ENCODE data around the gene MCM10. TPM values are rescaled to one million over a fixed set of nuclear protein-coding genes. Genes with fewer than 3 reads are reported as not detected.

Gene MCM10
- total and polyA plus RNA-seq, 2 experiments from 2014 or later = 4.7 to 5.2 TPM

DNA sequence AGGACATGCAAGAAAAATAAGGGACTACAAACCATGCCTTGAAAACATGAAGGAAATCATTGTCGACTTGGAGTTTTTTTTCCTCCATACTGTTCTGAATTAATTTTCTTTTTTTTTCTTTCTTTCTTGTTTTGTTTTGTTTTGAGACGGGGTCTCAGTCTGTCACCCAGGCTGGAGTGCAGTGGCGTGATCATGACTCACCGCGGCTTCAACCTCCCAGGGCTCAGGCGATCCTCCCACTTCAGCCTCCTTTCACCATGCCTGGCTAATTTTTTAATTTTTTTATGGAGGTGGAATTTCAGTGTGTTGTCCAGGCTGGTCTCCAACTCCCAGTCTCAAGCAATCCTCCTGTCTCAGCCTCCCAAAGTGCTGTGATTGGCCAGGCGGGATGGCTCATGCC is 61.2 kb downstream of the MCM10 start:
- H3K36me3 ChIP-seq (ENCODE audit: low read depth) = no peaks in the 10 kb centered on the region
- no peak overlapping the region for H3K4me2 ChIP-seq (ENCODE audit: unreplicated experiment)
- in situ Hi-C loops (cut with MboI) = no loop called here
- H3K27me3 ChIP-seq (replicated peaks; ENCODE audit: insufficient read depth) = no peaks in the 10 kb centered on the region
- WGBS, 2 experiments (ENCODE audit: low coverage in 1 of 2, low lambda C conversion rate in 2 of 2, missing lambda C conversion rate in 2 of 2) = 86 to 90% methylated on average over 7 of the region's 7 CpGs
- H3K79me2 ChIP-seq (ENCODE audit: insufficient read depth) = no peaks in the 10 kb centered on the region
- H3K4me1 ChIP-seq (ENCODE audit: insufficient read depth) = no peaks in the 10 kb centered on the region
- no peak for DNase-seq
- H3K27ac ChIP-seq = no peak overlapping the region
- no peaks in the 10 kb centered on the region for H3K9me3 ChIP-seq (ENCODE audit: low read depth)
- TF ChIP-seq EZH2phosphoT487 (IDR thresholded peaks at IDR 0.05; ENCODE audit: insufficient read depth, low read depth) = no peak
- no peak for TF ChIP-seq EZH2 (IDR thresholded peaks at IDR 0.05; ENCODE audit: insufficient read depth, poor library complexity, severe bottlenecking)
- no peaks in the 10 kb centered on the region for H4K20me1 ChIP-seq (ENCODE audit: insufficient read depth)
- no peaks in the 10 kb centered on the region for H3F3A ChIP-seq (ENCODE audit: insufficient read depth)
- no peak overlapping the region for H3K9ac ChIP-seq
- no peaks in the 10 kb centered on the region for H3K9me2 ChIP-seq (ENCODE audit: insufficient read depth)
- no peak overlapping the region for H2AFZ ChIP-seq
- no peak overlapping the region for H3K4me3 ChIP-seq

- H3K27ac ChIP-seq = no peak overlapping the region
- H3K4me3 ChIP-seq = no peak overlapping the region
- H3K79me2 ChIP-seq (ENCODE audit: insufficient read depth) = no peaks in the 10 kb centered on the region
- H3K9me2 ChIP-seq (ENCODE audit: insufficient read depth) = no peaks in the 10 kb centered on the region
- no peaks in the 10 kb centered on the region for H3K4me1 ChIP-seq (ENCODE audit: insufficient read depth)
- no peaks in the 10 kb centered on the region for H3K27me3 ChIP-seq (replicated peaks; ENCODE audit: insufficient read depth)
- TF ChIP-seq EZH2 (IDR thresholded peaks at IDR 0.05; ENCODE audit: insufficient read depth, poor library complexity, severe bottlenecking) (no peak), EZH2phosphoT487 (IDR thresholded peaks at IDR 0.05; ENCODE audit: insufficient read depth, low read depth) (no peak)
- WGBS, 2 experiments (ENCODE audit: low coverage in 1 of 2, low lambda C conversion rate in 2 of 2, missing lambda C conversion rate in 2 of 2) = 68 to 75% methylated on average over 9 of the region's 9 CpGs
- no peaks in the 10 kb centered on the region for H4K20me1 ChIP-seq (ENCODE audit: insufficient read depth)
- no peak overlapping the region for H3K9ac ChIP-seq
- DNase-seq = no peak
- no peaks in the 10 kb centered on the region for H3K9me3 ChIP-seq (ENCODE audit: low read depth)
- no peak overlapping the region for H2AFZ ChIP-seq
- H3K36me3 ChIP-seq (ENCODE audit: low read depth) = no peaks in the 10 kb centered on the region
- H3F3A ChIP-seq (ENCODE audit: insufficient read depth) = no peaks in the 10 kb centered on the region
- in situ Hi-C loops (cut with MboI) = no loop called here
- no peak overlapping the region for H3K4me2 ChIP-seq (ENCODE audit: unreplicated experiment)
Observed at GRCh38 chr10:13223241-13223640, 61.9 kb downstream of the MCM10 start.

DNA sequence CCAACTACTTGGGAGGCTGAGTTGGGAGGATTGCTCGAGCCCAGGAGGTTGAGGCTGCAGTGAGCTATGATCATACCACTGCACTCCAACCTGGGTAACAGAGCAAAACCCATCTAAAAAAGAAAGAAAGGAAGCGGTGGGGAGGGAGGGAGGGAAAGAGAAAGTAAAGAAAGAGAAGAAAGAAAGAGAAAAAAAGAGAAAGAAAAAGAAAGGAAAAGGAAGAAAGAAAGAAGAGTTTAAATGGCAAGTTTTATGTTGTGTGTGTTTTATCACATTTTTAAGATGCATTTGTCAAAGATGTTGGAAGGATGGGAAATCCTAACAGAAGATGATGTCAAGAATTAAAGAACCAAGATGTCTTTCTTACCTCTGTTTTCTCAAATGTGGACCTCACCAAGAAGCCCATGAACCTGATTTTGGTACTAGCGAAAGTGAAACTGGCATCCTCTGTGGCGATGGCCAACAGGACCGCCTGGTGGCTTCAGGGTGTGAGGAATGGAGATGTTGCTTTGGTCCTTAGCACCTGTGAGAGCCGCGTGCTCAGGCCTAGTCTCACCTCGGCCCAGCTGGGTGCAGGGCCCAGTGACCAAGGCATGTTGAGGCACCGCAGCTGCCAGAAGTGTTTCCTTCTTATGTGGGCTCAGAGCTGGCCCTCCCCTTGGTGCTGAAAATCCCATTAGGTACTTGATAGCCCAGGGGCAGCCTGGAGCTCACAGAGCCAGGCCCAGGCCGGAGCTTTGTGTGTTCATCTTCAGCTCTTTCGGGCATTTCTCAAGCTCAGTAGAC is 63.0 kb downstream of the MCM10 start:
- Histone ChIP-seq H3K79me2 (ENCODE audit: insufficient read depth) (no peaks in the 10 kb centered on the region), H4K20me1 (ENCODE audit: insufficient read depth) (no peaks in the 10 kb centered on the region), H2AFZ (no peak overlapping the region), H3K4me3 (no peak overlapping the region), H3K36me3 (ENCODE audit: low read depth) (no peaks in the 10 kb centered on the region), H3F3A (ENCODE audit: insufficient read depth) (no peaks in the 10 kb centered on the region), H3K9me3 (ENCODE audit: low read depth) (no peaks in the 10 kb centered on the region), H3K4me1 (ENCODE audit: insufficient read depth) (no peaks in the 10 kb centered on the region), H3K4me2 (ENCODE audit: unreplicated experiment) (no peak overlapping the region), H3K9ac (no peak overlapping the region), H3K9me2 (ENCODE audit: insufficient read depth) (no peaks in the 10 kb centered on the region), H3K27ac (no peak overlapping the region), H3K27me3 (replicated peaks; ENCODE audit: insufficient read depth) (no peaks in the 10 kb centered on the region)
- in situ Hi-C loops (cut with MboI) = no loop called here
- 73 to 80% methylated on average over 10 to 11 of the region's 11 CpGs for WGBS, 2 experiments (ENCODE audit: low coverage in 1 of 2, low lambda C conversion rate in 2 of 2, missing lambda C conversion rate in 2 of 2)
- no peak for DNase-seq
- TF ChIP-seq EZH2 (IDR thresholded peaks at IDR 0.05; ENCODE audit: insufficient read depth, poor library complexity, severe bottlenecking) = no peak
- TF ChIP-seq EZH2phosphoT487 (IDR thresholded peaks at IDR 0.05; ENCODE audit: insufficient read depth, low read depth) = no peak

GRCh38 chr10:13225601-13226000 is 64.2 kb downstream of the MCM10 start:
- H3K79me2 ChIP-seq (ENCODE audit: insufficient read depth) = no peaks in the 10 kb centered on the region
- TF ChIP-seq EZH2phosphoT487 (IDR thresholded peaks at IDR 0.05; ENCODE audit: insufficient read depth, low read depth) (no peak), EZH2 (IDR thresholded peaks at IDR 0.05; ENCODE audit: insufficient read depth, poor library complexity, severe bottlenecking) (no peak)
- H3K36me3 ChIP-seq (ENCODE audit: low read depth) = no peaks in the 10 kb centered on the region
- H3F3A ChIP-seq (ENCODE audit: insufficient read depth) = no peaks in the 10 kb centered on the region
- in situ Hi-C loops (cut with MboI) = no loop called here
- no peak overlapping the region for H3K4me2 ChIP-seq (ENCODE audit: unreplicated experiment)
- no peak overlapping the region for H3K9ac ChIP-seq
- 84 to 87% methylated on average over 8 of the region's 8 CpGs for whole genome bisulfite sequencing, 2 experiments (ENCODE audit: low coverage in 1 of 2, low lambda C conversion rate in 2 of 2, missing lambda C conversion rate in 2 of 2)
- no peaks in the 10 kb centered on the region for H3K27me3 ChIP-seq (replicated peaks; ENCODE audit: insufficient read depth)
- no peaks in the 10 kb centered on the region for H3K9me2 ChIP-seq (ENCODE audit: insufficient read depth)
- H3K4me1 ChIP-seq (ENCODE audit: insufficient read depth) = no peaks in the 10 kb centered on the region
- H3K4me3 ChIP-seq = no peak overlapping the region
- no peaks in the 10 kb centered on the region for H3K9me3 ChIP-seq (ENCODE audit: low read depth)
- no peaks in the 10 kb centered on the region for H4K20me1 ChIP-seq (ENCODE audit: insufficient read depth)
- H2AFZ ChIP-seq = no peak overlapping the region
- DNase-seq = no peak
- no peak overlapping the region for H3K27ac ChIP-seq

Data from GM23248 (cell line).